GM10847 (cell line): Measurements from ENCODE around the gene SLC25A23.

Experiments
- POLR2A ChIP-seq: IDR thresholded peaks from 2 replicates; pipeline ENCODE4 v1.6.1; 2011; ENCODE audit not compliant: insufficient read length; ENCODE audit errors: extremely low read depth

SLC25A23 gene

DNA sequence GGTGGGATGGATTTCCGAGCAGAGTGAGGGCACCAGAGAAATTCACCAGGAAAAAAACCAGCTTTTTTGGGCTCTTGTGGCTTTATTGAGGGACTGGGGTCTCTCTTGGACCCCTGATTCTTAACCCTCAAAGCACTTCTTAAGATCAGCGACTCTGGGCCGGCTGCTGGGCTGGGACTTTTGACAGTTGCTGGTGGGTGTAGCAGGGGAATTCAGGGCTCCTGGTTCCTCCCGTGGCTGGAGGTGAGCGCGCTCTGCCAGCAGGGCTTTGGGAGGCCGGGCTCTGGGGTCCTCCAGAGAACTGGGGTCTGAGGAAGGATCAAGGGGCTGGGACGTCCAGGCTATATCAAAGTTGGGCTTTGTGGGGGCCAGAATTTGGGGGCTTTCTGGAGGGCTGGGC, 7.8 kb upstream of the SLC25A23 start:
- no peak for TF ChIP-seq POLR2A

DNA sequence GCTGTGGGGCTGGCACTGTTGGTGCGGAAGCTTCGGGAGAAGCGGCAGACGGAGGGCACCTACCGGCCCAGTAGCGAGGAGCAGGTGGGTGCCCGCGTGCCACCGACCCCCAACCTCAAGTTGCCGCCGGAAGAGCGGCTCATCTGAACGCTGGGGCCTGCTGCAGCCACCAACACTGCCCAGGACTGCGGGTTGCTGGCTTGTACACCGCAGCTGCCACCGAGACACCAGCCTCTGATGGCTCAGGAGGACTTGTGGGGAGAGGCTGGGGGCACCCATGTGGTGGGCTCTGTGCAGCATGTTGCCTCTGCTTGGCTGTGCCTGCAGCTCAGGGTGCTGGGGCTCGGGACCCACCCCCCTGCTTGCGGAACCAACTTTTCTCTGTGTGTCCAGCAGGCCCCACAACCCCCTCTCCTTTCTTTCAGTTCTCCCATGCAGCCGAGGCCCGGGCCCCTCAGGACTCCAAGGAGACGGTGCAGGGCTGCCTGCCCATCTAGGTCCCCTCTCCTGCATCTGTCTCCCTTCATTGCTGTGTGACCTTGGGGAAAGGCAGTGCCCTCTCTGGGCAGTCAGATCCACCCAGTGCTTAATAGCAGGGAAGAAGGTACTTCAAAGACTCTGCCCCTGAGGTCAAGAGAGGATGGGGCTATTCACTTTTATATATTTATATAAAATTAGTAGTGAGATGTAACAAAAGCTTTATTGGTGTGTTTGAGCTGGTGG, 7.1 kb upstream of the SLC25A23 start:
- no peak for TF ChIP-seq POLR2A

DNA sequence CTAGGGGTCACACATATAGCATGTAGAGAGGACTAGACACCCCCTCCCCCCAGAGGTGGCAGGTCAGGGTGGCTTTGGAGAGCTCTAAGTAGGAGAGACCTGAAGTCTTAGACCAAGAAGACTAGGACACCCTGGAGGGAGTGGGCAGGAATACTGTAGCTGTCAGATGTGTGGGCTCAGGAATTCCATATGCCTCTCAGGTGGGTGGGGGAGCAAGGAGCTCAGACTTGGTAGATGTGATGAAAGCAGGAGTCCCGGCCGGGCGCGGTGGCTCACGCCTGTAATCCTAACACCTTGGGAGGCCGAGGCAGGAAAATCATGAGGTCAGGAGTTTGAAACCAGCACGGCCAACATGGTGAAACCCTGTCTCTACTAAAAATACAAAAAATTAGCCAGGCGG, 6.1 kb upstream of the SLC25A23 start:
- no peak for TF ChIP-seq POLR2A

DNA sequence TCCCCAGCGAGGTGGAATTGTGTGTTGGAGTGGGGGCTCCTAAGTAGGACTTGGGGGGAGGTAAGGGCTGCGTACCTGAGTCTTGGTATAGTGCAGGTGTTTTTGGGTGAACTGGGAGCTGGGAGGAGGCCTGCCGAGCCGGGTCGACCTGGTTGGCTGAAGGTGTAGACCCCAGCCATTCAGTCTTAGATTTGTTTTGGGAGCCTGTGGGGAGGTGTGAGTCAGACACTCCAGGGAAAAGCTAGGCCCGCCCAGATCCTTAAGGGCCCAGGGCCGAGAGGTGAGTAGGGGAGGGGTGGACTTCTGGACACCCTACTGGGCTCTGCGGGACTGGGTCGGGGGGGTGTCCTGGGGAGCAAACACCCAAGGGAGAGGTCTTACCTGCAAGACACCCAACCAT, 5.4 kb upstream of the SLC25A23 start:
- no peak for TF ChIP-seq POLR2A

DNA sequence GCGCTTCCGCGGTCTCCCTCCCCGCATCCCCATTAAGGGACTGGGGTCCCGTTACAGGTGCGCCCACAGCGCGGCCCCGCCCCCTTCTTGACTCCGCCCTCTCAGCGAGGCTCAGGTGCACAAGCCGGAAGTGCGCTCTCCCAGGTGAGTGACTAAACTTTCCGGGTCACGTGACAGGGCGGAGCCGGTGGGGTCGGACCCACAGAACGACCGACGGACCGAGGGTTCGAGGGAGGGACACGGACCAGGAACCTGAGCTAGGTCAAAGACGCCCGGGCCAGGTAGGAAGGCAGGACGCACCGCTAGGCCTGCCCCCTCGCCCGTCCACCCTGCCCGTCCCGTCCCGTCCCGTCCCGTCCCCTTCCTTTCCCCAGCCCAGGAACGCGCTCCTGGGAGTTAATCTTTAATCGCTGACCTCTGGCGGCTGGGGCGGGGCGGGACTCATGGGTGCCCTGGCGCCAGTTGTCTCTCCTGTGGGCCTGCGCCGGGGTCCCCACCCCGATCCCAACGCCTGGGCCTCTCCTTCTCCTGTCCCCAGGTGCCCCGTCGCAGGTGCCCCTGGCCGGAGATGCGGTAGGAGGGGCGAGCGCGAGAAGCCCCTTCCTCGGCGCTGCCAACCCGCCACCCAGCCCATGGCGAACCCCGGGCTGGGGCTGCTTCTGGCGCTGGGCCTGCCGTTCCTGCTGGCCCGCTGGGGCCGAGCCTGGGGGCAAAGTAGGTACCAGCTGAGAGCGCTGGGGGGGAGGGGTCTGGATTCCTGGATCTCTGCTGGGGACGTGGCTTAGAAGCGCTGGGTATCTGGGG, 4.7 kb upstream of the SLC25A23 start, which contains the start of gene CRB3:
Gene CRB3 (plus strand): TSS at position 202 of the 804 bp plus-strand sequence. CDS start 431 bp downstream, at position 633.
- no peak for TF ChIP-seq POLR2A

DNA sequence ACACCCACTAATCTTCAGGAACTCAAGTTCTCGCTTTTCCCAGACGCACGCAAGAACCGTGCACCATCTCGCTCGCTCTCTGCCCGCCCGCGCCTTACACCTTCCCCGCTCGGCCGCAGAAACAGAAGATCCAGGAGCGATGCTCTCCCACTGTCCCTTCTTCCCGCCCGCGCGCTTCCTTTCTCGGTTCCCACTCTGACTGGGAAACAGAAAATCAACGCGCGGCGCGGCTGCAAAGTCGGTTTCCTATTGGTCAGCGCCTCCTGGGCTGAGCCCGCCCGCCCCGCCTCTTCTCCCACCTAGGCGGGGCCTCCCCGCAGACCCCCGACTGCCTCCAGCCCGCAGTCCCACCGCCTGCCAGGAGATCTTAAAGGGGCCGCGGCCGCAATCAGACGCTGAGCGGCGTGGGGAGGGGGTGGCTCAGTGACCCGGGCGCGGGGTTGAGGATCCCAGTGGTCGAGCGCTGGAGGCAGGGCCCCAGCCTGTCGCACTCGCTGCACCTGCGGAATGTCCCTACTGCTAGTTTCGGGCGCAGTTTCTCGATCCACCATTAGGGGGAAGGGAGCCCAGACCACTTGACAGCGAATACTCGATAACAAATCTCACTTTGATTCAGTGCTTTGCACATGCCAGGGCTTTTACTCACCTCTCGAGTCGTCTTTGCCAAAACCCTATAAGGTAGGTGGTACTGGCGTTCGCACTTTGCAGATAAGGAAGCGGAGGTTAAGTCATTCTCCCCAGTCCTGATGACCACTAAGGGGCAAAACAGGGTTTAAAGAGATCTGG, 700 bp upstream of the SLC25A23 start:
- peak; percentile 35 for TF ChIP-seq POLR2A

DNA sequence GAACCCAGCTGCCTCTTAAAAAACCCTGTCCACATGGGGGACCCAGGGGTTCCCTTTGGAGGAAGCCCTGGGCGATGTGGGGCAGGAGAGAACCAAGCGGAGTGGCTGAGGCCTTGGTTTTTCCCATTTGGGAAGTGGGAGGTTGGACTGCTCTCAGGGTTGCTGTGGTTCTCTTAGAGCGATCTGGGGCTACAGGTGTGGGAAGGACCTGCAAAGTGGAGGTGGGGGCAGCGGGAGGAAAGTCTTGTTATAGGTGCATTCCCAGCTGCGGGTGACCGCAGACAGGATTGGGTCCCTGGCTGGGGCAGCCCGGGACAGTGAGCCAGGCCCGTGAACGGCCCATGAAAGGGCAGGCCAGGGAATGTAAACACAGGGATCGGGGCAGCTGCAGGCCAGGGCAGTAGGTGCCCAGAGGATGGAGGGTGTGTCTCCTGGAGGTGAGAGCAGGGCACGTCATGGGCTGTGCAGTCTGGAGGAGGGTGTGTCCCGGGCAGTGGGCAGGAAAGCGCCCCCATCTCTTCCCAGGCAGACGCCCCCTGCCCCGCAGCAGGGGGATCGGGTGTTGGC, 814 bp downstream of the SLC25A23 start:
- no peak for TF ChIP-seq POLR2A

DNA sequence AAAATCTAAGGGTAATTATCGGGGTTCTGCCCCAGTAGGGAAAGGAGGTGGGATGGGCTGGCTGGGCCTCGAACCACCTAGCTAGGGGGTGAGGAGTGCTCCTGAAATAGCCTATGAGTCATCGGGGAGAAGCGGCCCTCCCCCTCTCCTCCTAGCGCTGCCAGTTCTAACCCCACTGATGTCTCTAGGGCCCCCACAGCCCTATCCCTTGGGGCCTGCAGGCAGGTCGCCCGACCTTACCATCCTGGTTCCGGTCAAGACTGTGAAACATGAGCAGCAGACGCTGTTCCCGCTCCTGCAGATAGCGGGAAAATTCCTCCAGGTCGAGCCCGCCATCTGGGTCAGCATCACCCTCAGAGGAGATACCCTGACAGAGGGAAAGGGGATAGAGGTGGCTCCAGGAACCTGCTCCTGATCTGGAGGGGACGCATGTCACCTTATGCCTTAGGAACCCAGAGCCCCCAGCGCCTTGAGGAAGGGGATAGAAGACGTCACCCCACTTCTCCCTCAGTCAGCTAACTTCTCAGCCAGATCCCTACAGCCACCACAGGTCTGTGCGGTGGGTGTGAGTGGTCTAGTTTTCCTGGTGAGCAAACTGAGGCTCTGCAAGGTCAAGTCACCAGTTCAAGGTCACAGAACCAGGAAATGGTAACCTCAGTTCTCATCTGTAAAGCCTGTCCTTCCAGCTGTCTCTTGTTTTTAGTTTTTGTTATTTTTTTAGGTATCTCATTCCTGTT, 1.5 kb downstream of the SLC25A23 start:
- no peak for TF ChIP-seq POLR2A

DNA sequence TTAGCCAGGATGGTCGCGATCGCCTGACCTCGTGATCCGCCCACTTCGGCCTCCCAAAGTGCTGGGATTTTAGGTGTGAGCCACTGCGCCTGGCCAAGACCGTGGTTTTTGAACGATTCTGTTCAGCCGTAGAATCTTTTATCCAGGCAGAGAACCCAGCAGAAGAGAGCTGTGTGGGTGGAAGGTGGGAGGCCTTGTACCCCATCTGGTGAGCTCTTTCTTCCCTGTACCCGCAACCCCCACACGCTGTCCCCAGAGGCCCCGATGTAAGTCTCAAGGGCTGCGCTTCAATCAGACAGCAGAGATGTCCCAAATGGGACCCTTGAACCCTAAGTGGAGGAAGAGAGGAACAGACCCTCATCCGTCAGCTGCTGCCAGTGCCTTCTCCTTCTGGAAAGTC, 3.7 kb downstream of the SLC25A23 start:
- no peak for TF ChIP-seq POLR2A

DNA sequence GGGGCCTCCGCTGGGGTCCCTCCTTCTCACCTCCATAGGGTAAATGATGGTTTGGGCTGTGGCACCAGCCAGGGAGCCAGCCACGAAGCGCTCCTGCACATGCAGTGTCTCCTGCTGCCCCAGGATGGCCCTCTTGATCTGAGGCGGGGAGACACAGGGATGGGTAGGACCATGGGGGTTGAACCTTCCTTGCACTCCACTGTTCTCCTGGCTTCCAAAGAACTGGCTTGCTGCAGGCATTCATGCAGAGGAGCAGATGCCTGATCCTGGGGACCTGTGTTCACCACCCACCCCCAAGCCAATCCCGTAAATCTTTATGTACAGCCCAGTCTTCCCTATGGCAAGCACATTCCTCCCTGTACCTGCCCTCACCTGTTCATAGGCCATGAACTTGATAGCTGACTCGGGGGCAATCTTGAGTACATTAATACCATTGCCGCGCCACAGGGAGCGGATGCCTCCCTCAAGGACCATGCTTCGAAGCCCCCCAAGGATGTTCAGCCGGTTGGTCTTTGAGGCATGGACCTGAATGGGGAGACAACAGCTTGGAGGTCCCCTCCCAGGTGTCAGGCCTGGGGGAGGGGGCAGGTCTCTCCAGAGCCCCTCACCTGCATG, 5.5 kb downstream of the SLC25A23 start:
- TF ChIP-seq POLR2A, result no peak

DNA sequence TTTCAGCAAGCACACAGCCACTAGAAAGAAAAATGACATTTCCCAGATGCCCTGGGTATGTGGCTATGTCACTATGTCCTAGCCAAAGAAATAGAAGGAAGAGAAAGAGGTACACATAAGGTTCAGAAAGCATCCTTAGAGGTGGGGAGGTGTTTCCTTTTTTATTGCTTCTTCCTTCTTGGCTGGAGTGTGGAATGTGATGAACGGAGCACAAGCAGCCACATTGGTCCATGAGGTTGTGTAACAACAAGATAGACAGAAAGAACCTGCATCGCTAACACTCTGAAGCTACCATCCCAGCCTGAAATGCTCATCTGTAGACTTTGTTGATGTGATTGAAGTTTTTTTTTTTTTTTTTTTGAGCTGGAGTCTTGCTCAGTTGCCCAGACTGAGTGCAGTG, 6.7 kb downstream of the SLC25A23 start:
- no peak for TF ChIP-seq POLR2A

DNA sequence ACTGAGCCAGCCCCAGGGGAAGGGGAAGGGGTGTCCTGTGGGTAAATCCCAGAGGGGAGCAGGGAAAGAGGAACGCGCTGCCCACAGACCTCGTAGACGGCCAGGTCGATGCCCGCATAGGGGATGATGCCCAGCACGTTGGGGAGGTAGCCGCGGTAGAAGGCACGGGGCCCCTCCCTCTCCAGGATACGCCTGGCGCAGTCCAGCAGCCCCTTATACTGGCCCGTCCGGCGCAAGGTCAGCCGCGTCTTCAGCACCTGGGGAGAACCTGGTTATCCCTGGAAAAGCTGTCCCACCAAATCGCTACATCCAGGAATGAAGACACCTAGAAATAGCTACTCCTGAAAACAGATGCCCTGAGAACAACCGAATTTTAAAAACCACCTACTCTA, 7.4 kb downstream of the SLC25A23 start:
- TF ChIP-seq POLR2A, result no peak

DNA sequence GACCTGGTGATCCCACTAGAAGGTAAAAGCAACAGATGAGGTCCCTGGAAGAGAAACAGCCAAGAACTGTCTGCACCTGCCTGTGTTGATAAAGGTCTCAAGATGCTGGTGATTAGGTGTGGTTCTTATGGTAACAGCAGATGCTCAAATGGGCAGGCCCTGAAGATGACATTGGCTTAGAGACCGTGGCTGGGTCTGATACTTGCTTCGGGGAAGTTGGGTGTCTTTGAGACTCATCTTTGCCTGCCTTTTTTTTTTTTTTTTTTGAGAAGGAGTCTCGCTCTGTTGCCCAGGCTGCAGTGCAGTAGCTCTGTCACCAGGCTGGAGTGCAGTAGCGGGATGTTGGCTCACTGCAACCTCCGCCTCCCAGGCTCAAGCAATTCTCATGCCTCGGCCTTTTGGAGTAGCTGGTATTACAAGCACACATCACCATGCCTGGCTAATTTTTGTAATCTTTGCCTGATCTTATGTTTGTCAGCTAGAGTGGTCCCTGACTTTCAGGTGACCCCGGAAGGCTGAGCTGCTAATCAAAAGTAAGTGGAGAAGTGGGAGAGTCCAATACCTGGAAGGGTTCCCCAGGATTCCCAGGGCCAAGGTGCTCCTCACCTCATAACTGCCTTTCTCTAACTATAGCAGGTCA, 7.9 kb downstream of the SLC25A23 start:
- no peak for TF ChIP-seq POLR2A

DNA sequence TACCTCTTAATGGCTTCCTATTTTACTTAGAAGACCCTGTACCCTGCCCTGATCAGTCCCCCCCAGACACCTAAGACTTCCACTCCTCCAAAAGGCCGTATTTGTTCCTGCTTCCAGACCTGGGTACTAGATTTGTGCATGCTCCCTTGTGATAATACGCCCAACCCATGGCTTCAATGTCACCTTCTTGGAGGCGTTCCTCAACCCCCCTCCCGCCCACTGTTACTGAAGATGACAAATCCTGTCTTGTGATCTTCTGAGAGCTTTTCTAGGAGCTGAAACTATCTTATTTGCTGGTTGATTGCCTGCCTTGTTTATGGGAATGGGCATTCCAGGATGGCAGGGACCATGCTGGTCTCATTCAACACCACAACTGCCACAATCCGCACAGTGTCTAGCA, 9.4 kb downstream of the SLC25A23 start:
- TF ChIP-seq POLR2A, result no peak

DNA sequence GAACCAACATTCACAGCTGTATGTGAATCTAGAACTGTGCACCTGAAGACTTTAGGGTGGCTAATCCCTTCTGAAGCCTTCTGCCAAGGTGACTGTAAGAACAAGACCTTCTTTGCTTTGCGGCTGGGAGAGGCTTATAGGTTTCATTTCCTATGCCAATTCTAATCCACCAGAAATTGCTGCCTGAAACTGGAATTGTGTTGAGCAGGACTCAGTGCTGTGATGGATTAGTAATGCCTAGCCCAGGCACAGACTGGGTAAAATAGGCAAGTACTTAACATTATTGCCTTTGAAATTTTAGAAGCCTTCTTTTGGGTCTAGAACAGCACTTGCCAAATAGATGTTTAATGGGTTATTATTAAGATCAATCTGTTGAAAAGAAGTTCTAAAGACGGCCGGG, 11.5 kb downstream of the SLC25A23 start:
- no peak for TF ChIP-seq POLR2A
